Neuronal stem cell (in vitro differentiated cells): ENCODE measurements around the gene AOPEP.

ENCODE experiments used
- DNase-seq: peaks from one replicate; pipeline ENCODE4 v3.0.0-alpha.2; 2013; ENCODE audit warnings: low spot score
- H2AFZ ChIP-seq: one replicate; pipeline ENCODE4 v1.6.1; 2013; ENCODE audit warnings: mild to moderate bottlenecking, low read length, inconsistent platforms
- H2AK5ac ChIP-seq: 2 replicates; pipeline ENCODE4 v1.6.1; 2013; ENCODE audit warnings: low read depth, mild to moderate bottlenecking, inconsistent platforms, low read length, moderate library complexity, mixed read lengths
- H2BK120ac ChIP-seq: 2 replicates; pipeline ENCODE4 v1.6.1; 2013; ENCODE audit warnings: low read depth, mild to moderate bottlenecking, inconsistent platforms, low read length, moderate library complexity, mixed read lengths
- H2BK12ac ChIP-seq: one replicate; pipeline ENCODE4 v1.6.1; 2013; ENCODE audit warnings: low read length, inconsistent platforms
- H2BK15ac ChIP-seq: 2 replicates; pipeline ENCODE4 v1.6.1; 2013; ENCODE audit warnings: mild to moderate bottlenecking, low read length, inconsistent platforms, mixed read lengths
- H2BK5ac ChIP-seq: one replicate; pipeline ENCODE4 v1.6.1; 2013; ENCODE audit warnings: inconsistent platforms, mild to moderate bottlenecking, low read length, moderate library complexity
- H3K14ac ChIP-seq: one replicate; pipeline ENCODE4 v1.6.1; 2013; ENCODE audit warnings: low read length, inconsistent platforms
- H3K18ac ChIP-seq: 2 replicates; pipeline ENCODE4 v1.6.1; 2013; ENCODE audit warnings: low read length, inconsistent platforms
- H3K23ac ChIP-seq: 2 replicates; pipeline ENCODE4 v1.6.1; 2013; ENCODE audit warnings: low read depth, mild to moderate bottlenecking, mixed read lengths, low read length, inconsistent platforms; ENCODE audit not compliant: poor library complexity
- H3K27ac ChIP-seq: replicated peaks from 3 replicates; pipeline ENCODE4 v1.5.1; 2013; ENCODE audit warnings: low read length, inconsistent platforms
- H3K27me3 ChIP-seq, 3 experiments: 2 replicates each; pipeline ENCODE4 v1.6.1; 2013; ENCODE audit warnings: low read length in 3 of 3, mild to moderate bottlenecking in 2 of 3, inconsistent platforms in 1 of 3, low read depth in 1 of 3, mixed read lengths in 1 of 3, moderate library complexity in 1 of 3; ENCODE audit not compliant: control insufficient read depth in 3 of 3, insufficient read depth in 3 of 3
- H3K36me3 ChIP-seq, 2 donors: replicated peaks in 1 of 2; 2 replicates each; pipeline ENCODE4 v1.6.1; 2013; ENCODE audit warnings: low read length in 2 of 2; ENCODE audit not compliant: control insufficient read depth in 2 of 2, insufficient read depth in 2 of 2
- H3K4ac ChIP-seq: 2 replicates; pipeline ENCODE4 v1.6.1; 2013; ENCODE audit warnings: inconsistent platforms, mild to moderate bottlenecking, low read length, moderate library complexity
- H3K4me1 ChIP-seq, 2 donors: 1 replicate in 1 of 2; 2 replicates in 1 of 2; pipeline ENCODE4 v1.6.1; 2013; ENCODE audit warnings: low read length in 2 of 2, low read depth in 1 of 2; ENCODE audit not compliant: control insufficient read depth in 2 of 2, insufficient read depth in 1 of 2
- H3K4me2 ChIP-seq: one replicate; pipeline ENCODE4 v1.6.1; 2013; ENCODE audit warnings: mild to moderate bottlenecking, low read length, inconsistent platforms; ENCODE audit not compliant: insufficient read depth, poor library complexity, severe bottlenecking
- H3K4me3 ChIP-seq, 2 donors: 2 replicates each; pipeline ENCODE4 v1.5.1; 2013; ENCODE audit warnings: low read length in 2 of 2, mild to moderate bottlenecking in 2 of 2, inconsistent platforms in 1 of 2, moderate library complexity in 1 of 2
- H3K79me1 ChIP-seq: one replicate; pipeline ENCODE4 v1.6.1; 2013; ENCODE audit warnings: low read depth, mild to moderate bottlenecking, inconsistent platforms, low read length, moderate library complexity
- H3K9ac ChIP-seq: one replicate; pipeline ENCODE4 v1.6.1; 2013; ENCODE audit warnings: mild to moderate bottlenecking, low read depth, low read length, inconsistent platforms; ENCODE audit not compliant: poor library complexity
- H3K9me3 ChIP-seq, 2 donors: replicated peaks in 1 of 2; 2 replicates each; pipeline versions ENCODE3 to v1.6.1; 2013; ENCODE audit warnings: low read length in 2 of 2, mild to moderate bottlenecking in 2 of 2, inconsistent platforms in 1 of 2, low read depth in 1 of 2, mixed read lengths in 1 of 2, moderate library complexity in 1 of 2; ENCODE audit not compliant: control insufficient read depth in 2 of 2, insufficient read depth in 1 of 2
- H4K8ac ChIP-seq: one replicate; pipeline ENCODE4 v1.6.1; 2013; ENCODE audit warnings: low read depth, mild to moderate bottlenecking, inconsistent platforms, low read length, moderate library complexity
- H4K91ac ChIP-seq: one replicate; pipeline ENCODE4 v1.6.1; 2013; ENCODE audit warnings: low read length, low read depth, mild to moderate bottlenecking, inconsistent platforms; ENCODE audit not compliant: poor library complexity
- WGBS, 2 donors: extraction: QIAGEN DNeasy Blood & Tissue Kit; methylation state at CpG; one replicate each; pipeline ENCODE4 v1.1.7; 2013; ENCODE audit warnings: missing lambda C conversion rate in 2 of 2, mixed read lengths in 1 of 2; ENCODE audit not compliant: insufficient read length in 2 of 2, insufficient replicate concordance in 1 of 2; ENCODE audit errors: extremely low coverage in 2 of 2; 5-methylcytosine and 5-hydroxymethylcytosine counted together

AOPEP gene

DNA sequence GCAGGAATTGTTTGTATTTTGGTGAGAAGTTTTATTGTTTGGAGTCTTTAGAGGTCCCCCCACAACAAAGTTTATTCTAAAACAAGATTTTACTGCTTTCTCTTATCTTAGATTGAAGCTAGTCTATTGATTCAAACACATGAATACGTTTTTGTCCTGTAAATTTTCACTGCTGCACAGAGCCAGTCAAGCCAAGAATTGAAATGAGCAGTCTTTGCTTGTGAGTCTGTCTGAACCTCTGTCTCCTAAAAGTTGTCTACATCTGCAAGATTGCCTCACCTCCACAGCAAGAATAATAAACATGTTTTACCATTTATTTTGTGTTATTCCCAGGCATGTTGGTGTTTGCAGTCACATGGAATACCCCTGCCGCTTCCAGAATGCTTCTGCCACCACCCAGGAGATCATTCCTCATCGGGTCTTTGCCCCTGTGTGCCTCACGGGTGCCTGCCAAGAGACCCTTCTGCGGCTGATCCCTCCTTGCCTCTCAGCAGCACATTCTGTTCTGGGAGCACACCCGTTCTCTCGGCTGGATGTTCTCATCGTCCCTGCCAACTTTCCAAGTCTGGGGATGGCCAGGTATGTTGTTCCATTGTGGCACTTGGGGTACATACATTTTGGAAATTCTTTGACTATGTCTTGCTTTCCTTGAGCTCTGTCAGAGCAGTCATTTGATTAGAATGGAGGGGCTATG, 74.1 kb downstream of the AOPEP start:
- Histone ChIP-seq H3K27me3 (no peaks in the 10 kb centered on the region), H2AFZ (no peak overlapping the region), H3K27ac (no peak overlapping the region), H2BK120ac (no peak overlapping the region), H2BK15ac (no peak overlapping the region), H3K79me1 (no peaks in the 10 kb centered on the region), H3K18ac (no peak overlapping the region), H3K9me3 (no peaks in the 10 kb centered on the region), H3K14ac (no peak overlapping the region), H3K4ac (no peak overlapping the region), H3K9ac (no peak overlapping the region), H2BK12ac (no peak overlapping the region), H3K4me2 (no peak overlapping the region), H4K91ac (no peak overlapping the region), H3K4me1 (peaks cover 0 to 5% of the 10 kb centered on the region in 2 donors), H3K4me3 (no peak overlapping the region), H2AK5ac (no peak overlapping the region), H3K23ac (no peak overlapping the region), H2BK5ac (no peak overlapping the region), H4K8ac (no peak overlapping the region), H3K36me3 (peaks cover 5 to 37% of the 10 kb centered on the region in 2 donors)
- no peak for DNase-seq
- no CpG with 5 or more reads among the region's 8 CpGs for WGBS, 2 donors

DNA sequence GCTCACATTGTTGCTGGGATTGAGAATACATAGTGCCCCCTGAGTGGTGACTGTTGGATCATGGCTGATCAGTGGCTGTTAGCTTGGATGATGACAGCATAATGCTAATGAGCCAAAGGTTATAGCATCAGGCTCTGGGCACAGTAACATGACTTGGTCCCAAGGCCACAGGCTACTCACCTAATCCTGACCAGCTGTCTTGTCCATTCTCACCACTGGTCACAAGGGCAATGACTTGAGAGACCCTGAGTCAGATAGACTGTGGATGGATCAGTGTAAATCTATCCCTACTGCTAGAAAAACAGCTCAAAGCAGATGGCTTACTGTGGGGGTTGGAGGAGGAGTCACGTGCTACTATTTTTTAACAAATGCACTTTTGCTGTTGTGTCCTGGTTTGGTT, 74.7 kb downstream of the AOPEP start:
- Histone ChIP-seq H2AFZ (no peak overlapping the region), H3K4me1 (peaks cover 0 to 6% of the 10 kb centered on the region in 2 donors), H3K4me3 (no peak overlapping the region), H2BK15ac (no peak overlapping the region), H2AK5ac (no peak overlapping the region), H2BK12ac (no peak overlapping the region), H3K9ac (no peak overlapping the region), H3K36me3 (peaks cover 5 to 33% of the 10 kb centered on the region in 2 donors), H3K4me2 (no peak overlapping the region), H3K4ac (no peak overlapping the region), H3K18ac (no peak overlapping the region), H4K8ac (peak overlapping the region; percentile 33), H4K91ac (no peak overlapping the region), H3K14ac (no peak overlapping the region), H2BK120ac (no peak overlapping the region), H3K79me1 (no peaks in the 10 kb centered on the region), H3K27ac (no peak overlapping the region), H2BK5ac (no peak overlapping the region), H3K9me3 (no peaks in the 10 kb centered on the region), H3K23ac (no peak overlapping the region), H3K27me3 (no peaks in the 10 kb centered on the region)
- no CpG with 5 or more reads among the region's 1 CpG for WGBS, 2 donors
- no peak for DNase-seq

DNA sequence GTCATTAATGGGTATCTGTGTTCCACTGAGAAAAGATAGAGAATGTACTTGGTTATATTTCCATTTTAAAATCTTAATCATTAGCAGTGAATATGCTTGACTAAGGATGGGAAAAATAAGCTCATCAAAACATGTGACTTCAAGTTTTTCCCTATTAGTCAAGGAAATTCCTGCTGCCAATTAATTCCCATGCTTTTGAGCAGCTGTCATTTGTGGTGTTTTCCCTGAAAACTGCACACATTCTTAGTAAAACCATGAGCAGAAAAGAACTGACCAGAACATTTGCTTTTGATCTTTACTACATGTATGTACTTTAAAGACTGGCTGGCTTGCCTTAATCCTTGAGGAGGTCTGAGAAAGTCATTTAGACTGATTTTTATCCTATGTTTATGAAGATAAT, 75.2 kb downstream of the AOPEP start:
- Histone ChIP-seq H2AK5ac (no peak overlapping the region), H4K91ac (no peak overlapping the region), H3K18ac (no peak overlapping the region), H2BK12ac (no peak overlapping the region), H3K4me1 (peaks cover 0 to 7% of the 10 kb centered on the region in 2 donors), H3K27me3 (no peaks in the 10 kb centered on the region), H3K9ac (no peak overlapping the region), H2BK15ac (no peak overlapping the region), H4K8ac (no peak overlapping the region), H3K23ac (no peak overlapping the region), H3K36me3 (peaks cover 5 to 34% of the 10 kb centered on the region in 2 donors), H2BK120ac (no peak overlapping the region), H3K27ac (no peak overlapping the region), H2BK5ac (no peak overlapping the region), H3K14ac (no peak overlapping the region), H3K9me3 (no peaks in the 10 kb centered on the region), H3K79me1 (no peaks in the 10 kb centered on the region), H3K4ac (no peak overlapping the region), H3K4me2 (no peak overlapping the region), H3K4me3 (no peak overlapping the region), H2AFZ (no peak overlapping the region)
- DNase-seq, result no peak

DNA sequence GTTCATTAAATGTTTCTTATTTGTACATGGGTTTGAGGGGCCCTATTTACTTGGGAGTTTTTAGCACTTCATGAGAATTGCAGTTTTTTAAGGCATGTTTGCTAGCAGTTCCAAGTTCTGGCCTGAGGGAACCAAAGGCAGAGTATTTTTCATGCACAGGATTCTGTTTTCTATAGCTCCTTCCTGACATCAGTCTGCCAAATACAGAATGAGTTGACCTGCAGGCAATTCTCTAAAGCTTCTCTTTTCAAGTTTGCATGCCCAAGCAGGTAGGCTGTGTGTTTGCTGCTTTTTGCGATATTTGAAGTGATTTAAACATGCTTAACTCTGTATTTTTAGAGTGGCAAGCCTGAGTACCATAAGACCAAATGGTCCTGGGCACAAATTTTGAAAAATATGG, 75.8 kb downstream of the AOPEP start:
- H2BK12ac ChIP-seq, result no peak overlapping the region
- no peak overlapping the region for H3K9ac ChIP-seq
- no peaks in the 10 kb centered on the region for H3K79me1 ChIP-seq
- no peak overlapping the region for H2BK15ac ChIP-seq
- H3K4me1 ChIP-seq, result peaks cover 0 to 10% of the 10 kb centered on the region in 2 donors
- no peak overlapping the region for H4K8ac ChIP-seq
- H3K27ac ChIP-seq, result no peak overlapping the region
- H3K18ac ChIP-seq, result no peak overlapping the region
- no peak overlapping the region for H2BK5ac ChIP-seq
- H2AK5ac ChIP-seq, result no peak overlapping the region
- H3K14ac ChIP-seq, result no peak overlapping the region
- H3K9me3 ChIP-seq, result no peaks in the 10 kb centered on the region
- no peak for DNase-seq
- H3K27me3 ChIP-seq, result no peaks in the 10 kb centered on the region
- no CpG with 5 or more reads among the region's 1 CpG for WGBS, 2 donors
- H4K91ac ChIP-seq, result no peak overlapping the region
- H3K36me3 ChIP-seq, result peaks cover 5 to 40% of the 10 kb centered on the region in 2 donors
- H2AFZ ChIP-seq, result no peak overlapping the region
- H3K23ac ChIP-seq, result no peak overlapping the region
- no peak overlapping the region for H3K4ac ChIP-seq
- H3K4me3 ChIP-seq, result no peak overlapping the region
- H3K4me2 ChIP-seq, result no peak overlapping the region
- no peak overlapping the region for H2BK120ac ChIP-seq
